WTC11 (cell line): ENCODE measurements around the gene STIP1. TPM values are rescaled to one million over a fixed set of nuclear protein-coding genes. Genes with fewer than 3 reads are reported as not detected.

ENCODE experiments used
- AR ChIP-seq: fragments of 250-450 bp; sonication (Bioruptor Pico); IDR thresholded peaks from 2 replicates; pipeline ENCODE4 v1.9.0; 2021; ENCODE audit warnings: mild to moderate bottlenecking
- CREM ChIP-seq: sonication (generic); formaldehyde crosslinking; IDR thresholded peaks from 2 replicates; pipeline ENCODE4 v1.8.1; 2022; ENCODE audit warnings: mild to moderate bottlenecking, missing genetic modification reagents, moderate library complexity
- CTCF ChIP-seq: fragments of 200-600 bp; IDR thresholded peaks from 2 replicates; pipeline ENCODE4 v1.8.0; 2022; ENCODE audit warnings: antibody characterized with exemption
- ESRRA ChIP-seq: sonication (generic); formaldehyde crosslinking; IDR thresholded peaks from 2 replicates; pipeline ENCODE4 v1.8.1; 2022; ENCODE audit warnings: mild to moderate bottlenecking, missing genetic modification reagents, borderline replicate concordance
- FOXP1 ChIP-seq: sonication (generic); formaldehyde crosslinking; IDR thresholded peaks from 2 replicates; pipeline ENCODE4 v1.8.0; 2022; ENCODE audit warnings: missing genetic modification reagents, mild to moderate bottlenecking, moderate library complexity, borderline replicate concordance
- HMGXB4 ChIP-seq: sonication (generic); formaldehyde crosslinking; IDR thresholded peaks from 2 replicates; pipeline ENCODE4 v1.8.1; 2023; ENCODE audit warnings: mild to moderate bottlenecking, moderate library complexity, missing genetic modification reagents
- IRF1 ChIP-seq: sonication (generic); formaldehyde crosslinking; IDR thresholded peaks from 2 replicates; pipeline ENCODE4 v1.8.0; 2023; ENCODE audit warnings: missing genetic modification reagents
- IRF2 ChIP-seq: sonication (generic); formaldehyde crosslinking; IDR thresholded peaks from 2 replicates; pipeline ENCODE4 v1.8.0; 2022; ENCODE audit warnings: low read depth, missing genetic modification reagents, borderline replicate concordance
- MXD4 ChIP-seq: fragments of 250-450 bp; sonication (Bioruptor Pico); IDR thresholded peaks from 2 replicates; pipeline ENCODE4 v1.8.0; 2021; ENCODE audit warnings: mild to moderate bottlenecking, moderate library complexity, borderline replicate concordance
- NFYB ChIP-seq: sonication (generic); formaldehyde crosslinking; conservative IDR thresholded peaks from 2 replicates; pipeline ENCODE4 v1.8.0; 2022; ENCODE audit warnings: low read depth, missing genetic modification reagents
- SP1 ChIP-seq: sonication (generic); formaldehyde crosslinking; conservative IDR thresholded peaks from 2 replicates; pipeline ENCODE4 v1.8.1; 2022; ENCODE audit warnings: missing genetic modification reagents
- ZNF416 ChIP-seq: fragments of 250-450 bp; sonication (Bioruptor Pico); IDR thresholded peaks from 2 replicates; pipeline ENCODE4 v1.9.0; 2021; ENCODE audit warnings: mild to moderate bottlenecking, inconsistent platforms
- total RNA-seq: library from RNA; stranded (reverse); gene quantifications from 3 replicates; pipeline ENCODE4 v1.2.3, GENCODE V29; 2021
- TF ChIP-seq, protein P1 (sequence below): sonication (generic); formaldehyde crosslinking; IDR thresholded peaks from 2 replicates; pipeline ENCODE4 v1.8.1; 2023; ENCODE audit warnings: mild to moderate bottlenecking, missing genetic modification reagents, moderate library complexity
- TF ChIP-seq, protein P2 (sequence below): sonication (generic); formaldehyde crosslinking; IDR thresholded peaks from 2 replicates; pipeline ENCODE4 v1.8.0; 2022; ENCODE audit warnings: mild to moderate bottlenecking, missing genetic modification reagents
- TF ChIP-seq, protein P3 (sequence below): sonication (generic); formaldehyde crosslinking; IDR thresholded peaks from 2 replicates; pipeline ENCODE4 v1.8.1; 2022; ENCODE audit warnings: low read depth, mild to moderate bottlenecking, moderate library complexity, missing genetic modification reagents, borderline replicate concordance
- TF ChIP-seq, protein P4 (sequence below): sonication (generic); formaldehyde crosslinking; IDR thresholded peaks from 2 replicates; pipeline ENCODE4 v1.8.1; 2022; ENCODE audit warnings: low read depth, missing genetic modification reagents, borderline replicate concordance
- TF ChIP-seq, protein P5 (sequence below): sonication (generic); formaldehyde crosslinking; IDR thresholded peaks from 2 replicates; pipeline ENCODE4 v1.8.0; 2022; ENCODE audit warnings: mild to moderate bottlenecking, missing genetic modification reagents
- TF ChIP-seq, protein P6 (sequence below): sonication (generic); formaldehyde crosslinking; IDR thresholded peaks from 2 replicates; pipeline ENCODE4 v1.8.0; 2022; ENCODE audit warnings: mild to moderate bottlenecking, missing genetic modification reagents

Gene STIP1
- total RNA-seq, 1 experiment from 2014 or later: 296 TPM

DNA sequence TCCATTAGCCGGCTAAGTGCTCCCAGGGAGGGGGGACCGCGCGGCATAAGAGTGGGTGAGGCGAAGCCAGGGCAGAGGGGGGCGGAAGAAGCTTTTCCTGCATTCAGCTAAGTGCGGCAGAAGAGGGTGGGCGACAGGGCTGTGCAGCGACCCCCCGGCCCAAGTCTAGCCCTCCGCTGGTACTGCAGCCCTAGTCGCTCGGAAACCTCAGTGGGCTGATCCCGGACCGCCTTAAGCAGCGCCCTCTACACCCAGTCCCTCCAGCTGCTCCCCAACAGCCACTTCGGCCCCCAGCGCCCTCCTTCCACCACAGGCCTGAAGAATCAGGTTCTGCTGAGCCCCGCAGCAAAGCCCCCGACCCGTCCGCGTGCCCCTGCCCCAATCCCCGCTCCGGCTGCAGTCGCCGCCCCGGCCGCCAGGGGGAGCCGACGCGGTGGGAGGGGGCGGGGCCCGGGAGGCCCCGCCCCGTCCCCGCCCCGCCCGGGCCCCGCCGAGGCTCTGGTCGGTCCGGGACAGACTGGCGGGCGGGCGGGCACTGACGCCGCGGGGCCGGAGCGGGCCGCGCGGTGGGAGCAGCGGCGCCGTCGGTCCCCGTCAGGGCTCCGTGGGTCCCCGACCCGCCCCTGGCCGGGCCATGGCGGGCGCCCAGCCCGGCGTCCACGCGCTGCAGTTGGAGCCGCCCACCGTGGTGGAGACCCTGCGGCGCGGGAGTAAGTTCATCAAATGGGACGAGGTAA lies 65.2 kb downstream of the STIP1 start, which contains the start of gene PLCB3 (continued):
- no peak for TF ChIP-seq IRF1
- no peak for TF ChIP-seq AR
- TF ChIP-seq FOXP1 (CRISPR knock-in tag): 0 out of 2 replicates have a peak, but pooled peaks have one; percentile 12
- TF ChIP-seq, protein P1, sequence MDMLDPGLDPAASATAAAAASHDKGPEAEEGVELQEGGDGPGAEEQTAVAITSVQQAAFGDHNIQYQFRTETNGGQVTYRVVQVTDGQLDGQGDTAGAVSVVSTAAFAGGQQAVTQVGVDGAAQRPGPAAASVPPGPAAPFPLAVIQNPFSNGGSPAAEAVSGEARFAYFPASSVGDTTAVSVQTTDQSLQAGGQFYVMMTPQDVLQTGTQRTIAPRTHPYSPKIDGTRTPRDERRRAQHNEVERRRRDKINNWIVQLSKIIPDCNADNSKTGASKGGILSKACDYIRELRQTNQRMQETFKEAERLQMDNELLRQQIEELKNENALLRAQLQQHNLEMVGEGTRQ: 0 out of 2 replicates have a peak, but pooled peaks have one; percentile 23
- TF ChIP-seq CTCF: peak; percentile 71
- TF ChIP-seq HMGXB4: 0 out of 2 replicates have a peak, but pooled peaks have one; percentile 43
- no peak for TF ChIP-seq IRF2
- TF ChIP-seq CREM: peak; percentile 26; the same call in 1 of the 2 replicates
- TF ChIP-seq, protein P2, sequence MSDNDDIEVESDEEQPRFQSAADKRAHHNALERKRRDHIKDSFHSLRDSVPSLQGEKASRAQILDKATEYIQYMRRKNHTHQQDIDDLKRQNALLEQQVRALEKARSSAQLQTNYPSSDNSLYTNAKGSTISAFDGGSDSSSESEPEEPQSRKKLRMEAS (CRISPR knock-in tag): peak; percentile 56; the same call in 1 of the 2 replicates
- TF ChIP-seq, protein P3, sequence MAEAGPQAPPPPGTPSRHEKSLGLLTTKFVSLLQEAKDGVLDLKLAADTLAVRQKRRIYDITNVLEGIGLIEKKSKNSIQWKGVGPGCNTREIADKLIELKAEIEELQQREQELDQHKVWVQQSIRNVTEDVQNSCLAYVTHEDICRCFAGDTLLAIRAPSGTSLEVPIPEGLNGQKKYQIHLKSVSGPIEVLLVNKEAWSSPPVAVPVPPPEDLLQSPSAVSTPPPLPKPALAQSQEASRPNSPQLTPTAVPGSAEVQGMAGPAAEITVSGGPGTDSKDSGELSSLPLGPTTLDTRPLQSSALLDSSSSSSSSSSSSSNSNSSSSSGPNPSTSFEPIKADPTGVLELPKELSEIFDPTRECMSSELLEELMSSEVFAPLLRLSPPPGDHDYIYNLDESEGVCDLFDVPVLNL (CRISPR knock-in tag): no peak
- peak; percentile 93 for TF ChIP-seq SP1
- TF ChIP-seq MXD4: no peak
- TF ChIP-seq, protein P4, sequence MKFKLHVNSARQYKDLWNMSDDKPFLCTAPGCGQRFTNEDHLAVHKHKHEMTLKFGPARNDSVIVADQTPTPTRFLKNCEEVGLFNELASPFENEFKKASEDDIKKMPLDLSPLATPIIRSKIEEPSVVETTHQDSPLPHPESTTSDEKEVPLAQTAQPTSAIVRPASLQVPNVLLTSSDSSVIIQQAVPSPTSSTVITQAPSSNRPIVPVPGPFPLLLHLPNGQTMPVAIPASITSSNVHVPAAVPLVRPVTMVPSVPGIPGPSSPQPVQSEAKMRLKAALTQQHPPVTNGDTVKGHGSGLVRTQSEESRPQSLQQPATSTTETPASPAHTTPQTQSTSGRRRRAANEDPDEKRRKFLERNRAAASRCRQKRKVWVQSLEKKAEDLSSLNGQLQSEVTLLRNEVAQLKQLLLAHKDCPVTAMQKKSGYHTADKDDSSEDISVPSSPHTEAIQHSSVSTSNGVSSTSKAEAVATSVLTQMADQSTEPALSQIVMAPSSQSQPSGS: no peak
- TF ChIP-seq, protein P5, sequence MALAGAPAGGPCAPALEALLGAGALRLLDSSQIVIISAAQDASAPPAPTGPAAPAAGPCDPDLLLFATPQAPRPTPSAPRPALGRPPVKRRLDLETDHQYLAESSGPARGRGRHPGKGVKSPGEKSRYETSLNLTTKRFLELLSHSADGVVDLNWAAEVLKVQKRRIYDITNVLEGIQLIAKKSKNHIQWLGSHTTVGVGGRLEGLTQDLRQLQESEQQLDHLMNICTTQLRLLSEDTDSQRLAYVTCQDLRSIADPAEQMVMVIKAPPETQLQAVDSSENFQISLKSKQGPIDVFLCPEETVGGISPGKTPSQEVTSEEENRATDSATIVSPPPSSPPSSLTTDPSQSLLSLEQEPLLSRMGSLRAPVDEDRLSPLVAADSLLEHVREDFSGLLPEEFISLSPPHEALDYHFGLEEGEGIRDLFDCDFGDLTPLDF (CRISPR knock-in tag): no peak
- TF ChIP-seq ESRRA: no peak
- TF ChIP-seq, protein P6, sequence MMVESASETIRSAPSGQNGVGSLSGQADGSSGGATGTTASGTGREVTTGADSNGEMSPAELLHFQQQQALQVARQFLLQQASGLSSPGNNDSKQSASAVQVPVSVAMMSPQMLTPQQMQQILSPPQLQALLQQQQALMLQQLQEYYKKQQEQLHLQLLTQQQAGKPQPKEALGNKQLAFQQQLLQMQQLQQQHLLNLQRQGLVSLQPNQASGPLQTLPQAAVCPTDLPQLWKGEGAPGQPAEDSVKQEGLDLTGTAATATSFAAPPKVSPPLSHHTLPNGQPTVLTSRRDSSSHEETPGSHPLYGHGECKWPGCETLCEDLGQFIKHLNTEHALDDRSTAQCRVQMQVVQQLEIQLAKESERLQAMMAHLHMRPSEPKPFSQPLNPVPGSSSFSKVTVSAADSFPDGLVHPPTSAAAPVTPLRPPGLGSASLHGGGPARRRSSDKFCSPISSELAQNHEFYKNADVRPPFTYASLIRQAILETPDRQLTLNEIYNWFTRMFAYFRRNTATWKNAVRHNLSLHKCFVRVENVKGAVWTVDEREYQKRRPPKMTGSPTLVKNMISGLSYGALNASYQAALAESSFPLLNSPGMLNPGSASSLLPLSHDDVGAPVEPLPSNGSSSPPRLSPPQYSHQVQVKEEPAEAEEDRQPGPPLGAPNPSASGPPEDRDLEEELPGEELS (CRISPR knock-in tag): no peak
- no peak for TF ChIP-seq NFYB (CRISPR knock-in tag)
- TF ChIP-seq ZNF416: 0 out of 2 replicates have a peak, but pooled peaks have one; percentile 38
